ENCODE results near the gene GUCY1A1.
"Not testable (repeated sequence)": the region's sequence is repeated elsewhere in the genome, so short reads cannot be mapped to it uniquely, and the experiment has no call there.

The GUCY1A1 gene

GRCh38 chr4:155646001-155646400 lies 20.6 kb upstream of the GUCY1A1 start:
- H3K4me1 Mint-ChIP-seq (ENCODE audit: low read depth) = peaks cover 1% of the 10 kb centered on the region
- H3K4me3 Mint-ChIP-seq = no peak overlapping the region
- no peaks in the 10 kb centered on the region for H3K36me3 Mint-ChIP-seq
- H3K27ac Mint-ChIP-seq = no peak overlapping the region
- no peaks in the 10 kb centered on the region for H3K9me3 Mint-ChIP-seq (ENCODE audit: low read depth)
- H3K27me3 Mint-ChIP-seq = peaks cover 4% of the 10 kb centered on the region

GRCh38 chr4:155650785-155651184 lies 15.9 kb upstream of the GUCY1A1 start:
- H3K4me3 Mint-ChIP-seq; H3K4me1 Mint-ChIP-seq (ENCODE audit: low read depth); H3K36me3 Mint-ChIP-seq; H3K9me3 Mint-ChIP-seq (ENCODE audit: low read depth); H3K27ac Mint-ChIP-seq; H3K27me3 Mint-ChIP-seq: not testable (repeated sequence)

GRCh38 chr4:155653052-155653451 lies 13.6 kb upstream of the GUCY1A1 start:
- H3K4me3 Mint-ChIP-seq = no peak overlapping the region
- H3K27ac Mint-ChIP-seq = no peak overlapping the region
- peaks cover 2% of the 10 kb centered on the region for H3K4me1 Mint-ChIP-seq (ENCODE audit: low read depth)
- H3K36me3 Mint-ChIP-seq = no peaks in the 10 kb centered on the region
- peaks cover 6% of the 10 kb centered on the region for H3K9me3 Mint-ChIP-seq (ENCODE audit: low read depth)
- H3K27me3 Mint-ChIP-seq = peaks cover 3% of the 10 kb centered on the region

GRCh38 chr4:155656025-155656424 lies 10.6 kb upstream of the GUCY1A1 start:
- no peaks in the 10 kb centered on the region for H3K4me1 Mint-ChIP-seq (ENCODE audit: low read depth)
- peaks cover 6% of the 10 kb centered on the region for H3K9me3 Mint-ChIP-seq (ENCODE audit: low read depth)
- no peak overlapping the region for H3K27ac Mint-ChIP-seq
- H3K27me3 Mint-ChIP-seq = peaks cover 4% of the 10 kb centered on the region
- no peak overlapping the region for H3K4me3 Mint-ChIP-seq
- H3K36me3 Mint-ChIP-seq = no peaks in the 10 kb centered on the region

- peaks cover 6% of the 10 kb centered on the region for H3K9me3 Mint-ChIP-seq (ENCODE audit: low read depth)
- no peaks in the 10 kb centered on the region for H3K4me1 Mint-ChIP-seq (ENCODE audit: low read depth)
- H3K4me3 Mint-ChIP-seq = no peak overlapping the region
- no peaks in the 10 kb centered on the region for H3K36me3 Mint-ChIP-seq
- H3K27me3 Mint-ChIP-seq = peaks cover 7% of the 10 kb centered on the region
- no peak overlapping the region for H3K27ac Mint-ChIP-seq
Measured at GRCh38 chr4:155657169-155657568, 9.5 kb upstream of the GUCY1A1 start.

GRCh38 chr4:155657985-155658680 lies 8.5 kb upstream of the GUCY1A1 start:
- Mint-ChIP-seq H3K4me1 (ENCODE audit: low read depth) (no peaks in the 10 kb centered on the region), H3K9me3 (ENCODE audit: low read depth) (peaks cover 6% of the 10 kb centered on the region), H3K36me3 (no peaks in the 10 kb centered on the region), H3K4me3 (no peak overlapping the region), H3K27me3 (peaks cover 7% of the 10 kb centered on the region), H3K27ac (no peak overlapping the region)

GRCh38 chr4:155658681-155659064 lies 8.0 kb upstream of the GUCY1A1 start:
- no peak overlapping the region for H3K27ac Mint-ChIP-seq
- H3K4me3 Mint-ChIP-seq = no peak overlapping the region
- H3K27me3 Mint-ChIP-seq = peaks cover 10% of the 10 kb centered on the region
- no peaks in the 10 kb centered on the region for H3K36me3 Mint-ChIP-seq
- peaks cover 6% of the 10 kb centered on the region for H3K9me3 Mint-ChIP-seq (ENCODE audit: low read depth)
- H3K4me1 Mint-ChIP-seq (ENCODE audit: low read depth) = no peaks in the 10 kb centered on the region

GRCh38 chr4:155659176-155659575 lies 7.5 kb upstream of the GUCY1A1 start:
- Mint-ChIP-seq H3K27me3 (peaks cover 14% of the 10 kb centered on the region), H3K4me3 (no peak overlapping the region), H3K9me3 (ENCODE audit: low read depth) (peaks cover 6% of the 10 kb centered on the region), H3K36me3 (no peaks in the 10 kb centered on the region), H3K27ac (no peak overlapping the region), H3K4me1 (ENCODE audit: low read depth) (no peaks in the 10 kb centered on the region)

- H3K4me1 Mint-ChIP-seq (ENCODE audit: low read depth) = no peaks in the 10 kb centered on the region
- H3K9me3 Mint-ChIP-seq (ENCODE audit: low read depth) = peaks cover 6% of the 10 kb centered on the region
- no peak overlapping the region for H3K4me3 Mint-ChIP-seq
- no peak overlapping the region for H3K27ac Mint-ChIP-seq
- no peaks in the 10 kb centered on the region for H3K36me3 Mint-ChIP-seq
- peaks cover 24% of the 10 kb centered on the region for H3K27me3 Mint-ChIP-seq
Measured at GRCh38 chr4:155660436-155660835, 6.2 kb upstream of the GUCY1A1 start.

- H3K4me3 Mint-ChIP-seq = no peak overlapping the region
- no peak overlapping the region for H3K27ac Mint-ChIP-seq
- H3K27me3 Mint-ChIP-seq = peaks cover 45% of the 10 kb centered on the region
- H3K9me3 Mint-ChIP-seq (ENCODE audit: low read depth) = no peaks in the 10 kb centered on the region
- no peaks in the 10 kb centered on the region for H3K36me3 Mint-ChIP-seq
- peaks cover 21% of the 10 kb centered on the region for H3K4me1 Mint-ChIP-seq (ENCODE audit: low read depth)
Measured at GRCh38 chr4:155665054-155665453, 1.6 kb upstream of the GUCY1A1 start.

- H3K4me3 Mint-ChIP-seq = peak overlapping the region; percentile 90
- H3K36me3 Mint-ChIP-seq = no peaks in the 10 kb centered on the region
- H3K27me3 Mint-ChIP-seq = peaks cover 55% of the 10 kb centered on the region
- peaks cover 21% of the 10 kb centered on the region for H3K4me1 Mint-ChIP-seq (ENCODE audit: low read depth)
- H3K27ac Mint-ChIP-seq = no peak overlapping the region
- no peaks in the 10 kb centered on the region for H3K9me3 Mint-ChIP-seq (ENCODE audit: low read depth)
Measured at GRCh38 chr4:155667222-155667567, 547 bp downstream of the GUCY1A1 start.

GRCh38 chr4:155667568-155668511 lies 1.2 kb downstream of the GUCY1A1 start:
- Mint-ChIP-seq H3K27ac (no peak overlapping the region), H3K4me1 (ENCODE audit: low read depth) (peaks cover 21% of the 10 kb centered on the region), H3K27me3 (peaks cover 56% of the 10 kb centered on the region), H3K9me3 (ENCODE audit: low read depth) (no peaks in the 10 kb centered on the region), H3K4me3 (peak overlapping the region; percentile 90), H3K36me3 (no peaks in the 10 kb centered on the region)

- H3K36me3 Mint-ChIP-seq = no peaks in the 10 kb centered on the region
- no peaks in the 10 kb centered on the region for H3K9me3 Mint-ChIP-seq (ENCODE audit: low read depth)
- peak overlapping the region; percentile 81 for H3K4me3 Mint-ChIP-seq
- peaks cover 52% of the 10 kb centered on the region for H3K27me3 Mint-ChIP-seq
- H3K4me1 Mint-ChIP-seq (ENCODE audit: low read depth) = peaks cover 21% of the 10 kb centered on the region
- H3K27ac Mint-ChIP-seq = no peak overlapping the region
Measured at GRCh38 chr4:155668707-155669220, 2.1 kb downstream of the GUCY1A1 start.

GRCh38 chr4:155672342-155672741 lies 5.7 kb downstream of the GUCY1A1 start:
- H3K4me1 Mint-ChIP-seq (ENCODE audit: low read depth) = peaks cover 7% of the 10 kb centered on the region

GRCh38 chr4:155673453-155673979 lies 6.9 kb downstream of the GUCY1A1 start:
- Mint-ChIP-seq H3K27me3 (peaks cover 31% of the 10 kb centered on the region), H3K4me1 (ENCODE audit: low read depth) (peaks cover under 1% of the 10 kb centered on the region), H3K4me3 (no peak overlapping the region), H3K36me3 (no peaks in the 10 kb centered on the region), H3K9me3 (ENCODE audit: low read depth) (no peaks in the 10 kb centered on the region), H3K27ac (no peak overlapping the region)

More at GRCh38 chr4:155672342-155672741, 5.7 kb downstream of the GUCY1A1 start:
- Mint-ChIP-seq H3K27ac (no peak overlapping the region), H3K36me3 (no peaks in the 10 kb centered on the region), H3K9me3 (ENCODE audit: low read depth) (no peaks in the 10 kb centered on the region), H3K27me3 (peaks cover 33% of the 10 kb centered on the region), H3K4me3 (no peak overlapping the region)

Data from activated naive CD8-positive, alpha-beta T cell (primary cell).